ENCODE measurements around the gene GJA9. TPM values are rescaled to one million over a fixed set of nuclear protein-coding genes. Genes with fewer than 3 reads are reported as not detected.

GJA9 gene
- total RNA-seq, 2 donors from 2014 or later, result not detected

GRCh38 chr1:38834937-38835827, 46.2 kb downstream of the GJA9 start:
- peaks cover 4% of the 10 kb centered on the region for H3K36me3 Mint-ChIP-seq (ENCODE audit: low read depth)
- no peak overlapping the region for H3K27ac Mint-ChIP-seq
- peak in 1 of 3 donors; percentile 21 for DNase-seq
- peaks cover 5% of the 10 kb centered on the region for H3K4me1 Mint-ChIP-seq
- H3K27me3 Mint-ChIP-seq, result peaks cover 15% of the 10 kb centered on the region
- peak; percentile 89 for ATAC-seq
- H3K9me3 ChIP-seq (ENCODE audit: control insufficient read depth, low read length, poor library complexity, severe bottlenecking), result no peaks in the 10 kb centered on the region
- no peak overlapping the region for H3K4me3 Mint-ChIP-seq

DNA sequence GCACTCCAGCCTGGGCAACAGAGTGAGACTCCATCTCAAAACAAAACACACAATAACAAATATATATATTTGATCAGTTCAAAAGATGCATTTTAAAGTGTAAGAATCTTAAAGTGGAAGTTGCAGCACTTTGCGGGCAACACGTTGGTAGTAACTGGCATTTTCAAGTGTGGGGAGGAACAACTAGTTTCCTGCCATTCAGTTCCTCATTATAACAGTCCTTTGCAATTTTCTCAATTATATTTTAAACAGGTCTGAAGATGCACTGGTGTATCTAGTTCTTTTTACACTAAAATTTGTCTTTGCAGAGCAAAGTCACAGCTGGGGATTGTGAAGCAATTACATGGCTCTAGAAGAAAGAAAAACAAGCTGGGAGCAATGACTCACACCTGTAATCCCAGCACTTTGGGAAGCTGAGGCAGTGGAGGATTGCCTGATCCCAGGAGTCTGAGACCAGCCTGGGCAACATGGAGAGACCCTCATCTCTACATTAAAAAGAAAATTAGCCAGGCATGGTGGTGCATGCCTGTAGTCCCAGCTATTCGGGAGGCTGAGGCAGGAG, 47.1 kb downstream of the GJA9 start:
- no peak for ATAC-seq
- H3K27ac Mint-ChIP-seq, result no peak overlapping the region
- peaks cover 5% of the 10 kb centered on the region for H3K4me1 Mint-ChIP-seq
- DNase-seq, result no peak
- no peak overlapping the region for H3K4me3 Mint-ChIP-seq
- peaks cover 4% of the 10 kb centered on the region for H3K36me3 Mint-ChIP-seq (ENCODE audit: low read depth)
- peaks cover 24% of the 10 kb centered on the region for H3K27me3 Mint-ChIP-seq
- no peaks in the 10 kb centered on the region for H3K9me3 ChIP-seq (ENCODE audit: control insufficient read depth, low read length, poor library complexity, severe bottlenecking)

DNA sequence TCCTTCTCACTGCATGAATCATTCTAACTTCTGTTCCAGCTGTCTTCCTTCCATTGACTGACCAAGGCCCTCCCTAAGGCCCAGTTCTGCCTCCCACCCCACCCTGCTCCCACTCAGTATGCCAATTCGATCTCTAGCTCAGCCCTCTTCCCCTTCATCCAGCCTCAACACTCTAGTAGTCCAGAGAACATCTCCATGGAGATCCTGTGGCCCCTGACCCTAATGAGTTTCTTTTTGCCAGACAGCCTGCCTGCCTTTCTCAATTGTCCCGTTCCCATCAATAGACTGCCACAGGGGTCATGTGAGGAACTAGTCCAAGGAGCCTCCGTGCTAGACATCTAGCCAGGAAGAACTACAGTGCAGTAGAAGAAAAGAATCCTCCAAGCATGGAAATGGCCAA, 48.2 kb downstream of the GJA9 start:
- no peak for ATAC-seq
- Mint-ChIP-seq H3K27me3 (peaks cover 28% of the 10 kb centered on the region), H3K4me3 (no peak overlapping the region), H3K4me1 (peaks cover 5% of the 10 kb centered on the region), H3K27ac (no peak overlapping the region), H3K36me3 (ENCODE audit: low read depth) (peaks cover 4% of the 10 kb centered on the region)
- H3K9me3 ChIP-seq (ENCODE audit: control insufficient read depth, low read length, poor library complexity, severe bottlenecking), result no peaks in the 10 kb centered on the region
- DNase-seq, result no peak

DNA sequence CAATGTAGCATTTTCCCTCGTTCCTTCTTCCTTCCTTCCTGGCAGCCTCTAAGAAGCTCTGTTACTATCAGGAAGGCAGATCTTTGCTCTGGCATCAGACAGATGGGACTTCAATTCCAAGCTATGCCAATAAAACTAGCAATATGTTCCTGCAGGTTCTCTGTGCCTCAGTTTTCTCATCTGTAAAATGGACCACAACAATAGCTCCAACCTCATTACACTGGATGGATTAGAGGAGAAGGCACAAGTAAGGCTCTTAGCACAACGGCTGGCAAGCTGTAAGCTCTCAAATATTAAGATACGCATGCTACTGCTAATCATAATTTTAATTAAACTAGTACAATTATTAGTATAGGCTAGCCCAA, 49.0 kb downstream of the GJA9 start:
- peaks cover 5% of the 10 kb centered on the region for H3K4me1 Mint-ChIP-seq
- DNase-seq, result no peak
- peaks cover 2% of the 10 kb centered on the region for H3K36me3 Mint-ChIP-seq (ENCODE audit: low read depth)
- no peak for ATAC-seq
- H3K4me3 Mint-ChIP-seq, result no peak overlapping the region
- peaks cover 28% of the 10 kb centered on the region for H3K27me3 Mint-ChIP-seq
- no peaks in the 10 kb centered on the region for H3K9me3 ChIP-seq (ENCODE audit: control insufficient read depth, low read length, poor library complexity, severe bottlenecking)
- H3K27ac Mint-ChIP-seq, result no peak overlapping the region

- Mint-ChIP-seq H3K27me3 (peaks cover 32% of the 10 kb centered on the region), H3K27ac (no peak overlapping the region), H3K4me1 (peaks cover 5% of the 10 kb centered on the region), H3K4me3 (no peak overlapping the region), H3K36me3 (ENCODE audit: low read depth) (peaks cover 2% of the 10 kb centered on the region)
- H3K9me3 ChIP-seq (ENCODE audit: control insufficient read depth, low read length, poor library complexity, severe bottlenecking), result no peaks in the 10 kb centered on the region
- no peak for ATAC-seq
- DNase-seq, result no peak
Observed at GRCh38 chr1:38831731-38832369, 49.5 kb downstream of the GJA9 start.

GRCh38 chr1:38829368-38829767, 52.0 kb downstream of the GJA9 start:
- H3K27ac Mint-ChIP-seq, result no peak overlapping the region
- DNase-seq (no peak), ATAC-seq (no peak)
- H3K36me3 Mint-ChIP-seq (ENCODE audit: low read depth), result peaks cover 2% of the 10 kb centered on the region
- peaks cover 2% of the 10 kb centered on the region for H3K4me1 Mint-ChIP-seq
- no peak overlapping the region for H3K4me3 Mint-ChIP-seq
- H3K9me3 ChIP-seq (ENCODE audit: control insufficient read depth, low read length, poor library complexity, severe bottlenecking), result no peaks in the 10 kb centered on the region
- peaks cover 56% of the 10 kb centered on the region for H3K27me3 Mint-ChIP-seq

DNA sequence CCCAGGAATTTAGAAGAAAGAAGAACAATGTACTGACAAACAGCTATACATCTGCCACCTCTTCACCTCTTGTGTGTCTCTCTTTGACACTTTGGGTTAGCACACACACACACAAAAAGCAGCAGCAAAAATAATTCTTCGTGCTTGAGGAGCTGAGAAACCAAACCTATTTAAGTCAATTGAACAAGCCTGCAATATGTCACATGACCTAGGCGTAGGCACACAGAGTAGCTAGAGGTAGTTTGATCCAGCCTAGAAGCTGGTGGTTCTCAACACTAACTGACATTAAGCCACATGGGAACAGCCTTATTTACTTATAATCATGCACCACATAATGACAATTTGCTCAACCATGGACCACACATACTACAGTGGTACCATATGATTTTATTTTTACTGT, 54.1 kb downstream of the GJA9 start:
- no peak overlapping the region for H3K27ac Mint-ChIP-seq
- ATAC-seq, result no peak
- H3K27me3 Mint-ChIP-seq, result peaks cover 68% of the 10 kb centered on the region
- no peak overlapping the region for H3K4me3 Mint-ChIP-seq
- H3K36me3 Mint-ChIP-seq (ENCODE audit: low read depth), result peaks cover 2% of the 10 kb centered on the region
- H3K4me1 Mint-ChIP-seq, result peaks cover 2% of the 10 kb centered on the region
- DNase-seq, result no peak
- H3K9me3 ChIP-seq (ENCODE audit: control insufficient read depth, low read length, poor library complexity, severe bottlenecking), result no peaks in the 10 kb centered on the region

GRCh38 chr1:38826886-38827285, 54.5 kb downstream of the GJA9 start:
- H3K27me3 Mint-ChIP-seq, result peaks cover 72% of the 10 kb centered on the region

GRCh38 chr1:38826262-38826661, 55.1 kb downstream of the GJA9 start:
- DNase-seq (no peak), ATAC-seq (no peak)
- peaks cover 2% of the 10 kb centered on the region for H3K36me3 Mint-ChIP-seq (ENCODE audit: low read depth)
- H3K4me3 Mint-ChIP-seq, result no peak overlapping the region
- peaks cover 2% of the 10 kb centered on the region for H3K4me1 Mint-ChIP-seq
- no peaks in the 10 kb centered on the region for H3K9me3 ChIP-seq (ENCODE audit: control insufficient read depth, low read length, poor library complexity, severe bottlenecking)
- no peak overlapping the region for H3K27ac Mint-ChIP-seq
- peaks cover 73% of the 10 kb centered on the region for H3K27me3 Mint-ChIP-seq

More at GRCh38 chr1:38826886-38827285, 54.5 kb downstream of the GJA9 start:
- Mint-ChIP-seq H3K36me3 (ENCODE audit: low read depth) (peaks cover 2% of the 10 kb centered on the region), H3K27ac (no peak overlapping the region), H3K4me1 (peaks cover 2% of the 10 kb centered on the region), H3K4me3 (no peak overlapping the region)
- H3K9me3 ChIP-seq (ENCODE audit: control insufficient read depth, low read length, poor library complexity, severe bottlenecking), result no peaks in the 10 kb centered on the region
- DNase-seq (no peak), ATAC-seq (no peak)

Other genes with a start within 250 kb of the GJA9 start
- 10 to 100 TPM; 15.8 to 16.9 TPM for gene RRAGC, start 21.8 kb downstream of the GJA9 start, total RNA-seq
- gene MYCBP, start 8.2 kb downstream of the GJA9 start, total RNA-seq, result 1 to 10 TPM; 4.9 to 9.8 TPM
- not detected for gene RHBDL2, start 60.2 kb upstream of the GJA9 start, total RNA-seq
- 10 to 100 TPM; 74.2 to 82.1 TPM for gene AKIRIN1, start 109.7 kb upstream of the GJA9 start, total RNA-seq
- 10 to 100 TPM; 86.6 to 94.0 TPM for gene NDUFS5, start 144.8 kb upstream of the GJA9 start, total RNA-seq